Measurements from ENCODE around the gene PICK1.

- no peak for TF ChIP-seq POLR2AphosphoS5 (IDR thresholded peaks at IDR 0.05; ENCODE audit: low read depth, low read length)
- TF ChIP-seq TAF1 (IDR thresholded peaks at IDR 0.05; ENCODE audit: borderline replicate concordance, insufficient read depth, low read length), result no peak
- TF ChIP-seq, protein P1, sequence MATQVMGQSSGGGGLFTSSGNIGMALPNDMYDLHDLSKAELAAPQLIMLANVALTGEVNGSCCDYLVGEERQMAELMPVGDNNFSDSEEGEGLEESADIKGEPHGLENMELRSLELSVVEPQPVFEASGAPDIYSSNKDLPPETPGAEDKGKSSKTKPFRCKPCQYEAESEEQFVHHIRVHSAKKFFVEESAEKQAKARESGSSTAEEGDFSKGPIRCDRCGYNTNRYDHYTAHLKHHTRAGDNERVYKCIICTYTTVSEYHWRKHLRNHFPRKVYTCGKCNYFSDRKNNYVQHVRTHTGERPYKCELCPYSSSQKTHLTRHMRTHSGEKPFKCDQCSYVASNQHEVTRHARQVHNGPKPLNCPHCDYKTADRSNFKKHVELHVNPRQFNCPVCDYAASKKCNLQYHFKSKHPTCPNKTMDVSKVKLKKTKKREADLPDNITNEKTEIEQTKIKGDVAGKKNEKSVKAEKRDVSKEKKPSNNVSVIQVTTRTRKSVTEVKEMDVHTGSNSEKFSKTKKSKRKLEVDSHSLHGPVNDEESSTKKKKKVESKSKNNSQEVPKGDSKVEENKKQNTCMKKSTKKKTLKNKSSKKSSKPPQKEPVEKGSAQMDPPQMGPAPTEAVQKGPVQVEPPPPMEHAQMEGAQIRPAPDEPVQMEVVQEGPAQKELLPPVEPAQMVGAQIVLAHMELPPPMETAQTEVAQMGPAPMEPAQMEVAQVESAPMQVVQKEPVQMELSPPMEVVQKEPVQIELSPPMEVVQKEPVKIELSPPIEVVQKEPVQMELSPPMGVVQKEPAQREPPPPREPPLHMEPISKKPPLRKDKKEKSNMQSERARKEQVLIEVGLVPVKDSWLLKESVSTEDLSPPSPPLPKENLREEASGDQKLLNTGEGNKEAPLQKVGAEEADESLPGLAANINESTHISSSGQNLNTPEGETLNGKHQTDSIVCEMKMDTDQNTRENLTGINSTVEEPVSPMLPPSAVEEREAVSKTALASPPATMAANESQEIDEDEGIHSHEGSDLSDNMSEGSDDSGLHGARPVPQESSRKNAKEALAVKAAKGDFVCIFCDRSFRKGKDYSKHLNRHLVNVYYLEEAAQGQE (IDR thresholded peaks at IDR 0.05; ENCODE audit: insufficient read depth in 1 of 2, low read depth in 2 of 2, low read length in 2 of 2), result no peak
Observed at GRCh38 chr22:38027487-38027886, 29.7 kb upstream of the PICK1 start.
